Endothelial cell of umbilical vein (primary cell): ENCODE results near the gene DEFB112. TPM values are rescaled to one million over a fixed set of nuclear protein-coding genes. Genes with fewer than 3 reads are reported as not detected.

ENCODE experiments used
- Bru-seq: library from RNA; stranded (reverse); fragments of 400-500 nt; gene quantifications from one replicate; lab custom pipeline; 2021; lab: Mats Ljungman, UMichigan
- BruChase-seq, 2 experiments: library from RNA; stranded (reverse); fragments of 400-500 nt; gene quantifications; one replicate each; lab custom pipeline; 2021; lab: Mats Ljungman, UMichigan
- BruUV-seq: library from RNA; stranded (reverse); fragments of 400-500 nt; replicated peaks from 2 replicates; lab custom pipeline; 2021; lab: Mats Ljungman, UMichigan
- CTCF ChIA-PET: fragments of 300-600, 350-600 bp; sonication (Branson Sonifier 250); formaldehyde crosslinking; loops from one replicate; lab custom pipeline; 2021; ENCODE audit warnings: antibody characterized with exemption, inconsistent platforms; lab: Charles Lee
- POLR2A ChIA-PET: fragments of 300-600, 350-600 bp; sonication (Branson Sonifier 250); formaldehyde crosslinking; loops from one replicate; lab custom pipeline; 2021; ENCODE audit warnings: antibody characterized with exemption, inconsistent platforms; lab: Charles Lee
- DNase-seq: peaks from one replicate; pipeline ENCODE4 v3.0.0-alpha.2; 2011; ENCODE audit warnings: low read depth, low spot score
- FAIRE-seq: peaks from 2 replicates; lab custom pipeline; 2011; peaks lifted over from hg19 to GRCh38; lab: Jason Lieb, UNC
- H2AFZ ChIP-seq: 2 replicates; pipeline ENCODE4 v1.6.0; 2012; ENCODE audit warnings: low read depth, low read length, control low read depth, inconsistent platforms
- H3K27ac ChIP-seq: 2 replicates; pipeline ENCODE4 v1.5.1; 2011; ENCODE audit warnings: low read depth, mild to moderate bottlenecking, control low read depth, low read length, moderate library complexity; ENCODE audit not compliant: insufficient read depth
- H3K27me3 ChIP-seq, 2 experiments: 2 replicates each; pipeline versions ENCODE4 v1.6.0 to v1.6.1; 2011; ENCODE audit warnings: low read length in 2 of 2, mixed read lengths in 1 of 2; ENCODE audit not compliant: control insufficient read depth in 2 of 2, insufficient read depth in 2 of 2
- H3K36me3 ChIP-seq, 2 experiments: 2 replicates in 1 of 2; 3 replicates in 1 of 2; pipeline ENCODE4 v1.5.1; 2011; ENCODE audit warnings: low read length in 2 of 2, mild to moderate bottlenecking in 1 of 2, moderate library complexity in 1 of 2; ENCODE audit not compliant: control insufficient read depth in 2 of 2, insufficient read depth in 2 of 2; ENCODE audit errors: extremely low read depth in 1 of 2
- H3K4me1 ChIP-seq: 3 replicates; pipeline ENCODE4 v1.5.1; 2011; ENCODE audit warnings: mild to moderate bottlenecking, low read length; ENCODE audit not compliant: control insufficient read depth, insufficient read depth; ENCODE audit errors: extremely low read depth
- H3K4me2 ChIP-seq: 2 replicates; pipeline ENCODE4 v1.6.1; 2011; ENCODE audit warnings: low read length, control low read depth, mixed read lengths; ENCODE audit not compliant: insufficient read depth
- H3K4me3 ChIP-seq, 3 experiments: fragments of 200-600 bp in 1 of 3; sonication (generic), shearing (Covaris generic) in 1 of 3; replicated peaks in 1 of 3; 2 replicates each; pipeline ENCODE4 v1.5.1; 2011 to 2016; ENCODE audit warnings: control low read depth in 3 of 3, low read length in 3 of 3, mild to moderate bottlenecking in 2 of 3, inconsistent platforms in 1 of 3, low read depth in 1 of 3, moderate library complexity in 1 of 3; ENCODE audit not compliant: insufficient read depth in 1 of 3
- H3K79me2 ChIP-seq: 2 replicates; pipeline ENCODE4 v1.6.0; 2012; ENCODE audit warnings: low read length, inconsistent platforms; ENCODE audit not compliant: control insufficient read depth, insufficient read depth
- H3K9ac ChIP-seq: replicated peaks from 2 replicates; pipeline ENCODE3; 2011; ENCODE audit warnings: low read length, control low read depth; ENCODE audit not compliant: insufficient read depth; ENCODE audit errors: extremely low read depth
- H3K9me1 ChIP-seq: replicated peaks from 3 replicates; pipeline ENCODE4 v1.6.0; 2011; ENCODE audit warnings: mild to moderate bottlenecking, low read length; ENCODE audit not compliant: control insufficient read depth, insufficient read depth; ENCODE audit errors: extremely low read depth
- H3K9me3 ChIP-seq: replicated peaks from 2 replicates; pipeline ENCODE4 v1.5.1; 2012; ENCODE audit warnings: low read length, inconsistent platforms; ENCODE audit not compliant: control insufficient read depth, insufficient read depth
- H4K20me1 ChIP-seq: replicated peaks from 2 replicates; pipeline ENCODE3; 2011; ENCODE audit warnings: mild to moderate bottlenecking, low read length; ENCODE audit not compliant: control insufficient read depth, insufficient read depth; ENCODE audit errors: extremely low read depth
- CTCF ChIP-seq, 2 donors: IDR thresholded peaks; 1 replicate in 1 of 2; 2 replicates in 1 of 2; pipeline ENCODE4 v1.5.1; 2011; ENCODE audit warnings: low read length in 2 of 2, mild to moderate bottlenecking in 2 of 2, moderate library complexity in 2 of 2, control low read depth in 1 of 2, inconsistent platforms in 1 of 2, low read depth in 1 of 2; ENCODE audit not compliant: insufficient read depth in 1 of 2; ENCODE audit errors: extremely low read depth in 1 of 2
- EZH2 ChIP-seq: IDR thresholded peaks from 2 replicates; pipeline ENCODE4 v1.6.1; 2012; ENCODE audit warnings: borderline replicate concordance, low read depth, mild to moderate bottlenecking, moderate library complexity, low read length, inconsistent platforms; ENCODE audit not compliant: severe bottlenecking
- FOS ChIP-seq: IDR thresholded peaks from 2 replicates; pipeline ENCODE4 v1.6.1; 2011; ENCODE audit warnings: mild to moderate bottlenecking, low read length, moderate library complexity, borderline replicate concordance; ENCODE audit not compliant: insufficient read depth
- GATA2 ChIP-seq: IDR thresholded peaks from 2 replicates; pipeline ENCODE4 v1.7.0; 2011; ENCODE audit warnings: low read depth, mild to moderate bottlenecking, moderate library complexity, mixed read lengths, low read length; ENCODE audit not compliant: insufficient read length, insufficient read depth
- JUN ChIP-seq: IDR thresholded peaks from 2 replicates; pipeline ENCODE4 v1.6.1; 2011; ENCODE audit warnings: borderline replicate concordance, low read depth; ENCODE audit not compliant: insufficient read length, insufficient read depth
- MYC ChIP-seq: IDR thresholded peaks from one replicate; pipeline ENCODE4 v1.6.1; 2011; ENCODE audit warnings: mild to moderate bottlenecking, low read depth, low read length
- POLR2A ChIP-seq: IDR thresholded peaks from 2 replicates; pipeline ENCODE4 v1.6.1; 2012; ENCODE audit warnings: low read depth, mild to moderate bottlenecking, control low read depth, low read length
- POLR2AphosphoS5 ChIP-seq: IDR thresholded peaks from 2 replicates; pipeline ENCODE4 v1.6.1; 2012; ENCODE audit warnings: low read depth, mild to moderate bottlenecking, control low read depth, low read length, moderate library complexity; ENCODE audit not compliant: insufficient read depth
- dilution Hi-C: fragments of 300-500 bp; cut with MboI; formaldehyde crosslinking; loops from one replicate; pipeline ENCODE4 v1.15.0; 2019; ENCODE audit warnings: low sequenced_read_pairs; ENCODE audit not compliant: extremely low pct_ligation_motif_present
- intact Hi-C: fragments of 100-400 bp; cut with micrococcal nuclease; formaldehyde crosslinking; loops from one replicate; pipeline ENCODE4 v1.10.0; 2022
- long read RNA-seq: library from polyadenylated mRNA; stranded (forward); transcript quantifications from one replicate; pipeline ENCODE4 v2.0.0, GENCODE V29; 2021
- polyA minus RNA-seq, 3 experiments: library from RNA; depleted of rRNA, polyadenylated mRNA; stranded (reverse); fragments of >200 nt; gene quantifications; 1 replicate in 1 of 3; 2 replicates in 2 of 3; pipeline ENCODE4 v1.2.3, GENCODE V29; 2011
- polyA plus RNA-seq, 4 experiments: library from polyadenylated mRNA; depleted of rRNA in 3 of 4; stranded (reverse) in 3 of 4; unstranded in 1 of 4; fragments of >200 nt; gene quantifications; 2 replicates each; pipeline versions ENCODE4 v1.2.1 to v1.2.3, GENCODE V29; 2011 to 2012; ENCODE audit warnings: missing spikeins in 1 of 4
- total RNA-seq: library from RNA; stranded (reverse); gene quantifications from 2 replicates; pipeline ENCODE4 v1.2.3, GENCODE V29; 2021
- TF ChIP-seq, protein P1 (sequence below): IDR thresholded peaks from 2 replicates; pipeline ENCODE4 v1.6.1; 2011; ENCODE audit not compliant: insufficient read depth, insufficient read length

DEFB112 gene, protein sequence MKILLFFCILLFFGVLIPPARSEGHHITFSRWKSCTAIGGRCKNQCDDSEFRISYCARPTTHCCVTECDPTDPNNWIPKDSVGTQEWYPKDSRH
- total RNA-seq (not detected in 2 replicates), polyA plus RNA-seq (not detected in 2 replicates), polyA minus RNA-seq (not detected in 2 replicates), Bru-seq, nascent RNA (not detected), BruChase-seq, experiment 1, labeled RNA remaining after a 6-hour chase (not detected), BruChase-seq, experiment 2, labeled RNA remaining after a 2-hour chase (not detected)
- not detected in 2 replicates for polyA plus RNA-seq (2011; cell fraction: cytosol; rRNA removed)
- polyA plus RNA-seq (2011; cell fraction: nucleus; rRNA removed) = not detected in 2 replicates
- polyA plus RNA-seq (2012) = not detected in 2 replicates
- not detected for polyA minus RNA-seq (2011; cell fraction: cytosol; rRNA and poly(A)+ RNA removed)
- polyA minus RNA-seq (2011; cell fraction: nucleus; rRNA and poly(A)+ RNA removed) = not detected in 2 replicates
- long read RNA-seq = 0 reads

DNA sequence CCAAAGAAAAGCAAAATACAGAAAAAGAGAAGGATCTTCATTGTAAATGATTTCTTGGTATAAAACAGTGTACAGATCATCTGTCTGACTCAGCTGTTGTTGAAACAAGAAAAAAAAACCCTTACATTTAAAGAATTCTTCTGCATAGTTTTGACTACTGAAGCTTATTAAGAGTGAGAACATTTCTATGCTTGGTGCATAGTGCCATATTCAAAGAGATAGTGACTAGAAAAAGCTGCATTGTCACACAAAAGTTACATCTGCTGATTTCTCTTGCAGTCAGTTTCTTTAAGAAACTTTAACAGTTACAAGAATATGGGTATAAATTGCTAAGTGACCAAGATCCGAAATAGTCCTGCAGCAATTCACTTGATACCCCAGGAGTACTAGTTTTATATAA, at the start of gene DEFB112:
DEFB112 (minus strand) TSS at position 101 of the 400 bp plus-strand sequence; CDS start at position 41, 60 bp downstream.
- no peak within 1 kb of the TSS for H3K27ac ChIP-seq
- H2AFZ ChIP-seq = no peak within 1 kb of the TSS
- ChIA-PET POLR2A (no interaction called here), CTCF (no interaction called here)
- no peaks in the 10 kb centered on the region for H3K9me3 ChIP-seq
- no peaks in the 10 kb centered on the region for H4K20me1 ChIP-seq
- dilution Hi-C loops (no loop called here), intact Hi-C loops (no loop called here)
- no TSS peak for BruUV-seq
- FAIRE-seq (no peak), DNase-seq (no peak)
- no peak within 1 kb of the TSS for H3K4me2 ChIP-seq
- H3K36me3 ChIP-seq = no peaks in the 10 kb centered on the region
- H3K79me2 ChIP-seq = no peaks in the 10 kb centered on the region
- no peak within 1 kb of the TSS for H3K4me3 ChIP-seq
- no peaks in the 10 kb centered on the region for H3K9me1 ChIP-seq
- TF ChIP-seq POLR2AphosphoS5 (no peak), POLR2A (no peak), CTCF (IDR thresholded peaks at IDR 0.05; ENCODE audit: extremely low read depth in 1 of 2, insufficient read depth in 1 of 2, low read depth in 1 of 2, low read length in 2 of 2) (no peak), MYC (no peak), GATA2 (no peak), JUN (no peak), FOS (no peak), EZH2 (no peak)
- TF ChIP-seq, protein P1, sequence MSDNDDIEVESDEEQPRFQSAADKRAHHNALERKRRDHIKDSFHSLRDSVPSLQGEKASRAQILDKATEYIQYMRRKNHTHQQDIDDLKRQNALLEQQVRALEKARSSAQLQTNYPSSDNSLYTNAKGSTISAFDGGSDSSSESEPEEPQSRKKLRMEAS = no peak
- no peaks in the 10 kb centered on the region for H3K27me3 ChIP-seq
- H3K4me1 ChIP-seq = no peaks in the 10 kb centered on the region
- H3K9ac ChIP-seq = no peak within 1 kb of the TSS
